Testis (tissue), 2 donors: ENCODE data around the gene NOM1.

ENCODE experiments used
- POLR2A ChIP-seq: fragments of 450-650 bp; IDR thresholded peaks from one replicate; pipeline ENCODE4 v1.6.1; 2017; ENCODE audit warnings: antibody characterized with exemption, mild to moderate bottlenecking, moderate library complexity
- TF ChIP-seq, protein P1 (sequence below), 3 experiments: fragments of 450-650 bp in 2 of 3; fragments of 200-600 bp in 1 of 3; sonication (generic) in 1 of 3; IDR thresholded peaks; one replicate each; pipeline ENCODE4 v1.5.1; 2016 to 2019; ENCODE audit warnings: antibody characterized with exemption in 3 of 3, mild to moderate bottlenecking in 2 of 3, moderate library complexity in 1 of 3

DNA sequence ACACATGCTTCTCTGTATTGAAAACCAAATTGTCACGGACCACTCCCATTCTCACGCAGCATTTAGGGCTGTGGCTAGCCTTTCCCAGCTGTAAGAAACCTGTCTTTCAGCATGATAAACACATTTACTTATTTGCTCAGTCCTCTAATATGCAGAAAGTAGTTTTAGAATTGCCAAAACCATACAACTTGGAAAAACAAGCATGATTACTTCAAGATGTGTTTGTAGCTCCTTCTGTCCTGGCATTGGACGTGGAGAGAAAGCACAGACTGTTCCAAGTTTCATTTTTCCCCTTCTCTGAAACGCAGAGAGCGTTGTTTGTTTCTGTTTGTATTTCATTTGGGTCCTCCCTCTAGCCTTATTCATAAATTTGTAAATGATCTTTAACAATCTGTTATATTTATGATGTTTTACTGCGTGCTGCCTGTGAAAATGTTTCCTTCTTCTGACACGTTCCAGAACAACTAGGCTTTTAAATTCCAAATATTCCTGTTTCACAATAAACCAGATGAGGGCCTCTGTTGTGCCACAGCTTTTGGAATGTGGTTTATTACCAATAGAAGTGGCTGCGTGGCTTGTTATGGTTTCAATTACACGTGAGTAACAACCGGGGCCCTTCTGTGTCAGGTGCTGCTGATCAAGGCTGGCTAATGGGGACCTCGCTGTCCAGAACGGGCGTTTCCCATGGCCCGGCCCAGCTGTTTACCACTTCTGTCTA, 34.8 kb downstream of the NOM1 start:
- TF ChIP-seq, protein P1, sequence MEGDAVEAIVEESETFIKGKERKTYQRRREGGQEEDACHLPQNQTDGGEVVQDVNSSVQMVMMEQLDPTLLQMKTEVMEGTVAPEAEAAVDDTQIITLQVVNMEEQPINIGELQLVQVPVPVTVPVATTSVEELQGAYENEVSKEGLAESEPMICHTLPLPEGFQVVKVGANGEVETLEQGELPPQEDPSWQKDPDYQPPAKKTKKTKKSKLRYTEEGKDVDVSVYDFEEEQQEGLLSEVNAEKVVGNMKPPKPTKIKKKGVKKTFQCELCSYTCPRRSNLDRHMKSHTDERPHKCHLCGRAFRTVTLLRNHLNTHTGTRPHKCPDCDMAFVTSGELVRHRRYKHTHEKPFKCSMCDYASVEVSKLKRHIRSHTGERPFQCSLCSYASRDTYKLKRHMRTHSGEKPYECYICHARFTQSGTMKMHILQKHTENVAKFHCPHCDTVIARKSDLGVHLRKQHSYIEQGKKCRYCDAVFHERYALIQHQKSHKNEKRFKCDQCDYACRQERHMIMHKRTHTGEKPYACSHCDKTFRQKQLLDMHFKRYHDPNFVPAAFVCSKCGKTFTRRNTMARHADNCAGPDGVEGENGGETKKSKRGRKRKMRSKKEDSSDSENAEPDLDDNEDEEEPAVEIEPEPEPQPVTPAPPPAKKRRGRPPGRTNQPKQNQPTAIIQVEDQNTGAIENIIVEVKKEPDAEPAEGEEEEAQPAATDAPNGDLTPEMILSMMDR (IDR thresholded peaks at IDR 0.05): no peak
- TF ChIP-seq POLR2A: no peak
